Measurements from ENCODE around the gene WT1.

WT1 gene

GRCh38 chr11:32430568-32431381, 4.6 kb downstream of the WT1 start:
- Histone ChIP-seq H2AFZ (ENCODE audit: low read depth, low read length) (no peak overlapping the region), H3K9me3 (ENCODE audit: insufficient read depth, low read length, severe bottlenecking) (peaks cover 4% of the 10 kb centered on the region), H3K4me2 (ENCODE audit: insufficient read depth, low read length) (no peak overlapping the region), H3K27me3 (ENCODE audit: insufficient read depth, low read length, poor library complexity) (no peaks in the 10 kb centered on the region), H3K27ac (ENCODE audit: low read length) (peak overlapping the region; percentile 22; the same call in 1 of the 2 replicates), H4K20me1 (ENCODE audit: insufficient read depth, low read length) (no peaks in the 10 kb centered on the region), H3K9ac (ENCODE audit: low read depth, low read length) (no peak overlapping the region), H3K36me3 (ENCODE audit: insufficient read depth, low read length) (no peaks in the 10 kb centered on the region), H3K4me3 (ENCODE audit: low read depth in 1 of 2, low read length in 2 of 2) (no peak overlapping the region), H3K4me1 (ENCODE audit: insufficient read depth, low read length) (peaks cover 4% of the 10 kb centered on the region), H3K79me2 (ENCODE audit: insufficient read depth, low read length) (no peaks in the 10 kb centered on the region)
- TF ChIP-seq CTCF (IDR thresholded peaks at IDR 0.05; ENCODE audit: borderline replicate concordance, extremely low read depth, low read length, poor library complexity, severe bottlenecking) (no peak), EZH2 (IDR thresholded peaks at IDR 0.05; ENCODE audit: borderline replicate concordance, low read depth, low read length, severe bottlenecking) (no peak)
- DNase-seq (no peak), ATAC-seq (ENCODE audit: insufficient read depth, low read depth) (no peak)

- Histone ChIP-seq H3K4me2 (ENCODE audit: insufficient read depth, low read length) (no peak overlapping the region), H3K27me3 (ENCODE audit: insufficient read depth, low read length, poor library complexity) (no peaks in the 10 kb centered on the region)
These were observed 5.9 kb downstream of the WT1 start for GRCh38 chr11:32429477-32429876.

GRCh38 chr11:32428665-32429303, 6.6 kb downstream of the WT1 start:
- no peaks in the 10 kb centered on the region for H3K79me2 ChIP-seq (ENCODE audit: insufficient read depth, low read length)
- H3K4me2 ChIP-seq (ENCODE audit: insufficient read depth, low read length): no peak overlapping the region
- H3K4me1 ChIP-seq (ENCODE audit: insufficient read depth, low read length): peaks cover 24% of the 10 kb centered on the region
- peaks cover 2% of the 10 kb centered on the region for H3K9me3 ChIP-seq (ENCODE audit: insufficient read depth, low read length, severe bottlenecking)
- no peak overlapping the region for H2AFZ ChIP-seq (ENCODE audit: low read depth, low read length)
- no peak overlapping the region; the same call in 1 of the 2 replicates for H3K27ac ChIP-seq (ENCODE audit: low read length)
- no peaks in the 10 kb centered on the region for H4K20me1 ChIP-seq (ENCODE audit: insufficient read depth, low read length)
- no peak overlapping the region for H3K9ac ChIP-seq (ENCODE audit: low read depth, low read length)
- H3K27me3 ChIP-seq (ENCODE audit: insufficient read depth, low read length, poor library complexity): no peaks in the 10 kb centered on the region
- H3K4me3 ChIP-seq (ENCODE audit: low read depth in 1 of 2, low read length in 2 of 2): no peak overlapping the region
- ATAC-seq (ENCODE audit: insufficient read depth, low read depth) (no peak), DNase-seq (no peak)
- no peak for TF ChIP-seq EZH2 (IDR thresholded peaks at IDR 0.05; ENCODE audit: borderline replicate concordance, low read depth, low read length, severe bottlenecking)
- no peak for TF ChIP-seq CTCF (IDR thresholded peaks at IDR 0.05; ENCODE audit: borderline replicate concordance, extremely low read depth, low read length, poor library complexity, severe bottlenecking)
- no peaks in the 10 kb centered on the region for H3K36me3 ChIP-seq (ENCODE audit: insufficient read depth, low read length)

More at GRCh38 chr11:32429477-32429876, 5.9 kb downstream of the WT1 start:
- Histone ChIP-seq H3K36me3 (ENCODE audit: insufficient read depth, low read length) (no peaks in the 10 kb centered on the region), H3K79me2 (ENCODE audit: insufficient read depth, low read length) (no peaks in the 10 kb centered on the region), H3K27ac (ENCODE audit: low read length) (peak overlapping the region; percentile 51; the same call in 1 of the 2 replicates), H4K20me1 (ENCODE audit: insufficient read depth, low read length) (no peaks in the 10 kb centered on the region), H2AFZ (ENCODE audit: low read depth, low read length) (no peak overlapping the region), H3K9ac (ENCODE audit: low read depth, low read length) (no peak overlapping the region), H3K4me3 (ENCODE audit: low read depth in 1 of 2, low read length in 2 of 2) (no peak overlapping the region), H3K4me1 (ENCODE audit: insufficient read depth, low read length) (peaks cover 17% of the 10 kb centered on the region), H3K9me3 (ENCODE audit: insufficient read depth, low read length, severe bottlenecking) (peaks cover 4% of the 10 kb centered on the region)
- ATAC-seq (ENCODE audit: insufficient read depth, low read depth) (no peak), DNase-seq (no peak)
- TF ChIP-seq CTCF (IDR thresholded peaks at IDR 0.05; ENCODE audit: borderline replicate concordance, extremely low read depth, low read length, poor library complexity, severe bottlenecking) (no peak), EZH2 (IDR thresholded peaks at IDR 0.05; ENCODE audit: borderline replicate concordance, low read depth, low read length, severe bottlenecking) (no peak)

All from DND-41 (cell line).